Panc1 (cell line): ENCODE results near the gene NEAT1. TPM values are rescaled to one million over a fixed set of nuclear protein-coding genes. Genes with fewer than 3 reads are reported as not detected.

Source experiments
- ATAC-seq: fragments of 200-7000 bp; cut with Tn5 transposase; 2 replicates; pipeline ENCODE4 v1.9.1; 2020; ENCODE audit warnings: mild to moderate bottlenecking, moderate library complexity
- BruUV-seq: library from RNA; stranded (reverse); fragments of 400-500 nt; replicated peaks from 2 replicates; lab custom pipeline; 2021; lab: Mats Ljungman, UMichigan
- CTCF ChIA-PET: fragments of 300-600 bp; sonication (Branson Sonifier 250); formaldehyde crosslinking; loops from one replicate; lab custom pipeline; 2022; ENCODE audit warnings: antibody characterized with exemption; lab: Charles Lee
- POLR2A ChIA-PET: fragments of 300-600 bp; sonication (Branson Sonifier 250); formaldehyde crosslinking; loops from one replicate; lab custom pipeline; 2022; ENCODE audit warnings: antibody characterized with exemption; lab: Charles Lee
- DNase-seq: peaks from one replicate; pipeline ENCODE4 v3.0.0-alpha.2; 2010; ENCODE audit warnings: low read depth, low spot score
- H3K27ac ChIP-seq: 2 replicates; pipeline ENCODE4 v1.5.1; 2011; ENCODE audit warnings: mild to moderate bottlenecking, low read length, inconsistent platforms
- H3K27me3 ChIP-seq: fragments of 200-500 bp; sonication (Bioruptor generic); 2 replicates; pipeline ENCODE4 v1.6.0; 2014; ENCODE audit warnings: low read length, inconsistent platforms; ENCODE audit not compliant: control insufficient read depth, insufficient read depth
- H3K36me3 ChIP-seq: fragments of 200-500 bp; sonication (Bioruptor generic); 2 replicates; pipeline ENCODE4 v1.5.1; 2014; ENCODE audit warnings: inconsistent platforms, mild to moderate bottlenecking, low read length, moderate library complexity; ENCODE audit not compliant: control insufficient read depth, insufficient read depth
- H3K4me1 ChIP-seq: 2 replicates; pipeline ENCODE4 v1.5.1; 2011; ENCODE audit warnings: inconsistent platforms, mild to moderate bottlenecking, low read length, moderate library complexity; ENCODE audit not compliant: control insufficient read depth, insufficient read depth
- H3K4me3 ChIP-seq, 2 experiments: 2 replicates each; pipeline ENCODE4 v1.5.1; 2011 to 2012; ENCODE audit warnings: low read depth in 2 of 2, low read length in 2 of 2, mild to moderate bottlenecking in 2 of 2, inconsistent platforms in 1 of 2, moderate library complexity in 1 of 2
- H3K9me3 ChIP-seq: fragments of 200-500 bp; sonication (Bioruptor generic); 2 replicates; pipeline ENCODE4 v1.5.1; 2014; ENCODE audit warnings: low read depth, mild to moderate bottlenecking, inconsistent platforms, low read length, moderate library complexity; ENCODE audit not compliant: control insufficient read depth, insufficient read depth
- CTCF ChIP-seq: fragments of 450-650 bp; IDR thresholded peaks from 2 replicates; pipeline ENCODE4 v1.5.1; 2017; ENCODE audit warnings: mild to moderate bottlenecking
- POLR2AphosphoS5 ChIP-seq: IDR thresholded peaks from 2 replicates; pipeline ENCODE4 v1.6.1; 2012; ENCODE audit warnings: mild to moderate bottlenecking, low read depth, low read length, moderate library complexity
- REST ChIP-seq, 2 experiments: IDR thresholded peaks; 2 replicates each; pipeline ENCODE4 v1.6.1; 2011 to 2012; ENCODE audit warnings: low read depth in 2 of 2, control low read depth in 1 of 2, low read length in 1 of 2, mild to moderate bottlenecking in 1 of 2, moderate library complexity in 1 of 2; ENCODE audit not compliant: insufficient read depth in 1 of 2
- SIN3A ChIP-seq: IDR thresholded peaks from 2 replicates; pipeline ENCODE4 v1.6.1; 2012; ENCODE audit warnings: low read depth, mild to moderate bottlenecking, low read length, moderate library complexity, borderline replicate concordance; ENCODE audit not compliant: insufficient read depth
- TCF7L2 ChIP-seq: IDR thresholded peaks from 2 replicates; pipeline ENCODE4 v1.6.1; 2011; ENCODE audit warnings: mild to moderate bottlenecking, low read depth, low read length, inconsistent platforms
- in situ Hi-C: cut with HindIII; loops from 2 replicates; pipeline ENCODE4 v1.10.0; 2016; ENCODE audit warnings: low sequenced_read_pairs, low pct_unique_long_range_greater_than_20kb
- intact Hi-C: fragments of 100-400 bp; cut with micrococcal nuclease; formaldehyde crosslinking; loops from one replicate; pipeline ENCODE4 v1.10.0; 2022; ENCODE audit not compliant: unreplicated experiment
- total RNA-seq: library from RNA; stranded (reverse); gene quantifications from one replicate; pipeline ENCODE4 v1.2.1, GENCODE V29; 2021; ENCODE audit not compliant: unreplicated experiment

Gene NEAT1
- total RNA-seq, 1 experiment from 2014 or later = 731 TPM

DNA sequence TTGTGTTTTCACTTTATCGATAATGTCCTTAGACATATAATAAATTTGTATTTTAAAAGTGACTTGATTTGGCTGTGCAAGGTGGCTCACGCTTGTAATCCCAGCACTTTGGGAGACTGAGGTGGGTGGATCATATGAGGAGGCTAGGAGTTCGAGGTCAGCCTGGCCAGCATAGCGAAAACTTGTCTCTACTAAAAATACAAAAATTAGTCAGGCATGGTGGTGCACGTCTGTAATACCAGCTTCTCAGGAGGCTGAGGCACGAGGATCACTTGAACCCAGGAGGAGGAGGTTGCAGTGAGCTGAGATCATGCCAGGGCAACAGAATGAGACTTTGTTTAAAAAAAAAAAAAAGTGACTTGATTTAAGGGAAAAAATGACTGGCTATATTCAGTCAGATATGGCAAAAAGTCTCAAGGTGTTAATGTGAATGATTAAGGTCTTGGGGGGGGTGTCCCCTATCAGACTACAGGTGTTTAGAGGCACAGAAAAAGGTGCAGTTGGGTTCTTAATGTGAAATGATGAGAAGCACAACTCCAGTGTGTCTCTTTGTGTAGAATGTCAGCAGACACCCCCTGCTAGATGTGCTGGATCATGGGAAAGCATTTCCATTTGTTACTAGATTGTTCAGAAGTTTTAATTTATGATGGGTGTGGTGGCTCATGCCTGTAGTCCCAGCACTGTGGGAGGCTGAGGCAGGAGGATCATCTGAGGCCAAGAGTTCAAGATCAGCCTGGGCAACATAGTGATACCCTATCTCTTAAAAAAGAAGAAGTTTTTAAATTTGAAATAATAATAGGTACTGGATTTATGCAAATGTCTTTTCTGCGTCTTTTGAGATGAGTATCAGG lies 17.0 kb downstream of the NEAT1 start:
- peaks cover 98% of the 10 kb centered on the region for H3K4me1 ChIP-seq
- TSS peak; percentile 8 for BruUV-seq
- CTCF ChIA-PET = interaction anchor here (0.7 kb wide), 1 partner anchor 79 kb away, joined by 4 read pairs; no protein-coding TSS in a partner anchor

More for the DNA sequence above, 17.0 kb downstream of the NEAT1 start:
- Histone ChIP-seq H3K9me3 (no peaks in the 10 kb centered on the region), H3K27me3 (no peaks in the 10 kb centered on the region), H3K36me3 (peaks cover 5% of the 10 kb centered on the region), H3K27ac (peak overlapping the region; percentile 93), H3K4me3 (no peak overlapping the region)
- in situ Hi-C loops = no loop called here
- POLR2A ChIA-PET = interaction anchor here (0.6 to 0.7 kb wide), 5 partner anchors 15 to 550 kb away, joined by 3 to 15 read pairs (median 5); partner anchors contain the start of gene MALAT1
- intact Hi-C loops = no loop called here
- no peak for DNase-seq
- ATAC-seq = no peak
- TF ChIP-seq SIN3A = no peak
- no peak for TF ChIP-seq POLR2AphosphoS5
- TF ChIP-seq REST (IDR thresholded peaks at IDR 0.05; ENCODE audit: insufficient read depth in 1 of 2, low read depth in 2 of 2, low read length in 1 of 2) = no peak
- TF ChIP-seq TCF7L2 = no peak
- TF ChIP-seq CTCF = no peak
